ENCODE data around the gene CDH13.

CDH13 gene

GRCh38 chr16:83070416-83071209 is 443.8 kb downstream of the CDH13 start:
- no peak for DNase-seq

GRCh38 chr16:83075956-83076355 is 449.2 kb downstream of the CDH13 start:
- DNase-seq = no peak

GRCh38 chr16:83083361-83083760 is 456.6 kb downstream of the CDH13 start:
- DNase-seq = no peak

GRCh38 chr16:83085660-83086059 is 458.9 kb downstream of the CDH13 start:
- DNase-seq = no peak

DNA sequence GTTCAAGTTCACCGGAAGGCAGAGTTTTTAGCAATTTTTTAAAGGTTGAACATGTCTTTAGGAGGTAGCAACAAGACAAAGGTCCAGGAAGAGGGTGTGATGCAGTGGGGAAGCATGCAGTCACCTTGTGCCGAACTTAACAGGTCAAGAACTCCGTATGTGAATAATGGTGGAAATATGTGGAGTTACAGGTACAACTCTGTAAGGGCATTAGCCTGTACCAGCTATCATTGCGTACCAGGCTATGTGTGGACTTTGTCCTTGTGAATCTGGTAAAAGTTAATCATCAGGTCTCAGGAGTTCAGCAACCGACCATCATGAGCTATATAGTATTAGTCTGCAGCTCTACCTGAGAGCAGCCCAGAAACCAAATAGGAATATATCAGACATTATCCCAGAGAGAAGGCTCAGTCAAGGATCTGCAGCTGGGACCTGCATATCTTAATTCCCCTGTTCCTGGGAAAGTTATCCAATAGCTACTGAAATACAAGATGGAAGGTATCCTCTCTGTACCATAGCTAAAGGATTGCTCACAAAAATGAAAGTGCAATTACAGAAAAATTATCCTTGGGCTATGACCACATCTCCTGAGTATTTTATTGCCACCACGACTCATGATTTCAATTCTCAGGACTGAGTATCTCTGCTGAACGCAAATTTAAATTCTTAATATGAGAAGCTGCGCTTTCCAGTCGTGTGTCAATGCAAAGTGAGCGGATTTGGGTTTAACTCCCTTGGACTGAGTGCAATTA is 469.3 kb downstream of the CDH13 start:
- no peak for DNase-seq

GRCh38 chr16:83098536-83098935 is 471.8 kb downstream of the CDH13 start:
- no peak for DNase-seq

- no peak for DNase-seq
Measured at GRCh38 chr16:83100679-83101078, 473.9 kb downstream of the CDH13 start.

DNA sequence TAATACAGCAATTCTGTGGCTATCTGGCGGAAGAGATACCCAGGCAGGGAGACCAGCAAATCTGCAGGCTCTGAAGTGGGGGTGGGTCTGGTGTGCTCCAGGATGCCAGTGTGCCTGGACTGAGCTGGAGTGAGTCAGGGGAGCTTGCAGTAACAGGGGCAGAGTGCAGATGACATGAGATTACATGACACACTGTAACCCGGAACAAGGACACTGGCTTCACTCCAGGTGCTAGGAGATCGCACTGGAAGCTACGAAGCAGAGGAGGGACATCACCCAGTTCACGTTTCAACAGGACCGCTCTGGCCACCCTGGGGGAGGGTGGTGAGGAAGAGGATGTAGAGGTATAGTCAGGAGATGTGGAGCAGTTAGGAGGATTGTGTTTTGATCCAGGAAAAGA is 475.6 kb downstream of the CDH13 start:
- no peak for DNase-seq

- DNase-seq = no peak
Measured at GRCh38 chr16:83105279-83106077, 478.7 kb downstream of the CDH13 start.

GRCh38 chr16:83109490-83110125 is 482.8 kb downstream of the CDH13 start:
- no peak for DNase-seq

- DNase-seq = no peak
Measured at GRCh38 chr16:83110269-83110668, 483.5 kb downstream of the CDH13 start.

- DNase-seq = no peak
Measured at GRCh38 chr16:83113317-83113716, 486.5 kb downstream of the CDH13 start.

DNA sequence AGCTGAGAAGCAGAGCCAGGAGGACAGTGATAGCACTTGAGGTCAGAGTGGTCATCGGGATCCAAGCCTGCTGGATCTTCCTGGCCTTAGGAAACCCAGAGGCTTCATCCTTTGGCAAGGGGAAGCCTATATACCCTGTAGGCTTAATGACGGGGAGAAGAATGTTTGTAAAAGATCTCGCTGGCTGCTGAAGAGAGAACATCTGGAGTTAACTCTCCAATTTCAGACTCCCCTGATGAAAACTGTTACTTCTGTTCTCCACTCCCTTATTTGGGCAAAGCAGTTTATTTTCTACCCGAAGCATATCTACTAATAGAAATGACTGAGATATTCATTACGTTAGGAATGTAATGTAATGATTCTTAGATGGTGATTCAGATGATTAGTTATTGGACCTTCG is 487.0 kb downstream of the CDH13 start:
- DNase-seq = no peak

GRCh38 chr16:83115491-83116232 is 488.9 kb downstream of the CDH13 start:
- no peak for DNase-seq

GRCh38 chr16:83116274-83116892 is 489.6 kb downstream of the CDH13 start:
- no peak for DNase-seq

GRCh38 chr16:83117810-83118209 is 491.0 kb downstream of the CDH13 start:
- no peak for DNase-seq

DNA sequence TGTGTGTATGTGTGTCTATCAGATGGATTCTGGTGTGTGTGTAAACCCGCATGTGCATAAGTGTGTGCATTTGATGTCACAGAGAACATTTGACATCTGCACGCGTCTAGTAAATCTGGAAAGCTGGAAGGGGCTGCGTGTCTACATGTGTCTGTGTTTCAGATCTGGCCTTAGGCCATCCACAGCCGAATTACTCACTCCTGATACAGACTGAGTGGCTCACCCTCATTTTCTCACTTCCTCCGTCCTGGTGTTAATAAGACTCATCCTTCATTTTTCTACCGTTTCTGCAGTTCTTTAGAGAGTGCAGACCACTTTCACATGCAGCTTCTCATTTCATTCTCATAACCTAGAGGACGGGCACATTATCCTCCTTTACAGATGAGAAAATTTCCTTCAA is 491.6 kb downstream of the CDH13 start:
- DNase-seq = no peak

DNA sequence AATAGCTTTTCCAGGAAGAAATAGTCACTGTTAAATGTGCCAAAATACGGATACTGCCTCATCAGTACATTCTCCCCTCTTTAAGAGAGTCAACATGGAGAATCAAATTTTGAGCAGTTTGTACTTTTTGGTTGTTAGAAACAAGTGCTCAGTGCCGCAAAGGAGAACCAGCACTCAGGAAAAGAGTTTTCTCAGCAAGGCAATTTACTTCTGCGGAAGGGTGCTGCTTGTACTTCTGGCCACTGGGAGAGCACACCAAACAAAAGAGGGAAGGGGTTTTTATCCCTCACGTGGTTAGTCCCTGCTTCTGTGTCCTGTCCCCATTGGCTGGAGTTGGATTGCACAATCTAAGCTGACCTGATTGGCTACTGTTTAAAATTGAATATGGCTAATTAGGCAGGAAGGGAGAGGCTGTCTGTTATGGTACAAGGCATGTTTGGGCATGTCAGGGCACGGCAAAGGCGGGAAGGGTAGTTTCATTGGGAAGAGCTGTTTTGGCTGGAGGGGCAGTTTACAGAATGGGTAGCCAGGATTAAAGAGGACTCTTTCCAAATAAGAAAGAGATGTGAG is 499.3 kb downstream of the CDH13 start:
- DNase-seq = no peak

GRCh38 chr16:83128041-83128440 is 501.3 kb downstream of the CDH13 start:
- DNase-seq = no peak

GRCh38 chr16:83130039-83130438 is 503.3 kb downstream of the CDH13 start:
- no peak for DNase-seq

GRCh38 chr16:83134638-83135037 is 507.9 kb downstream of the CDH13 start:
- DNase-seq = no peak

All from NCI-H774 (cell line).